Immature natural killer cell (primary cell): ENCODE data around the gene KCTD16. TPM values are rescaled to one million over a fixed set of nuclear protein-coding genes. Genes with fewer than 3 reads are reported as not detected.

Source experiments
- DNase-seq, 3 donors: peaks; one replicate each; pipeline ENCODE4 v3.0.0; 2022; ENCODE audit warnings: mixed read lengths in 1 of 3
- H3K27ac Mint-ChIP-seq, 6 donors: one replicate each; pipeline ENCODE4 v1.8.0; 2020; ENCODE audit warnings: mixed read lengths in 6 of 6, mild to moderate bottlenecking in 5 of 6, inconsistent platforms in 4 of 6, moderate library complexity in 3 of 6
- H3K27me3 Mint-ChIP-seq, 3 donors: one replicate each; pipeline ENCODE4 v1.8.0; 2020 to 2021; ENCODE audit warnings: low read depth in 3 of 3, mild to moderate bottlenecking in 3 of 3, mixed read lengths in 3 of 3, moderate library complexity in 3 of 3, inconsistent platforms in 1 of 3
- H3K36me3 Mint-ChIP-seq, 3 donors: one replicate each; pipeline ENCODE4 v1.8.0; 2020; ENCODE audit warnings: mixed read lengths in 3 of 3, inconsistent platforms in 2 of 3, mild to moderate bottlenecking in 2 of 3
- H3K4me1 Mint-ChIP-seq, 2 donors: one replicate each; pipeline ENCODE4 v1.8.0; 2020; ENCODE audit warnings: inconsistent platforms in 2 of 2, mild to moderate bottlenecking in 2 of 2, mixed read lengths in 2 of 2, moderate library complexity in 1 of 2
- H3K4me3 Mint-ChIP-seq, 5 donors: one replicate each; pipeline ENCODE4 v1.8.0; 2020; ENCODE audit warnings: mild to moderate bottlenecking in 5 of 5, mixed read lengths in 5 of 5, inconsistent platforms in 3 of 5, moderate library complexity in 3 of 5
- H3K9me3 Mint-ChIP-seq, 6 donors: one replicate each; pipeline ENCODE4 v1.8.0; 2020; ENCODE audit warnings: mild to moderate bottlenecking in 6 of 6, mixed read lengths in 6 of 6, inconsistent platforms in 4 of 6, moderate library complexity in 3 of 6
- polyA plus RNA-seq, 3 donors: library from polyadenylated mRNA; unstranded; fragments of 300-500 nt; fragmentation: Illumina TruSeq; gene quantifications; one replicate each; pipeline ENCODE4 v1.2.3, GENCODE V29; 2021

KCTD16 gene
- polyA plus RNA-seq, 3 donors from 2014 or later, result 0.34 TPM; not detected in 2

DNA sequence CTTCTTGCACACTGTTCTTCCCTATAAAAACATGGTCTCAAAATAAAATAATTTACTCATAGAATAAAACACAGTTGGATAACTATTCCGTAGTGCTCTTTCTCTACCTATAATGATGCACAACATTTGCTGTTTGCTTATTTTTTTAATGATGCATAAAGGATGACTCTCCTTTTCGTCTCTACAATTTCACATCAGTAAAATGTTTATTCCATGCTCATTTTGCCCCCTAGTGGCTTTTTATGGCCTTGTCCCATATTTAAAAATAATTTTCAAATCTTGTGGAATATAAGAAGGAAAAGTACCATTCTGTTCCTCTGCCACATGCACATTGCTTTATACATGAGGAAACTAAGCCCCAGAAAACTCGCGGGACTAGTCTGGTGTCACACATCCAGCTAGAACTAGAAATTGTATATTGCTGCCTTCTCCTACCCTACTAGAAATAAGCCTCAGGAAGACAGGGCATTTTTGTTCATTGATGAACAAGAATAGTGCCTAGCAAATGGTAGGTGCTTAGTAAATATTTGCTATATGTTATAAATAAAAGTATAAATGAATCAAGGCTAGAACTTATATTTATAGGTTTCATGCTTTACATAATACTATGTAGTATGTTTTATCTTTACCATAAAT is 12.7 kb downstream of the KCTD16 start:
- peaks cover 0 to 2% (median 0%) of the 10 kb centered on the region in 6 donors for H3K9me3 Mint-ChIP-seq
- DNase-seq, result peak in 1 of 3 donors; percentile 14
- H3K4me1 Mint-ChIP-seq, result peaks cover 15 to 20% of the 10 kb centered on the region in 2 donors
- H3K4me3 Mint-ChIP-seq, result no peak overlapping the region
- H3K27ac Mint-ChIP-seq, result no peak overlapping the region
- no peaks in the 10 kb centered on the region for H3K36me3 Mint-ChIP-seq
- peaks cover 2 to 6% (median 4%) of the 10 kb centered on the region in 3 donors for H3K27me3 Mint-ChIP-seq

GRCh38 chr5:144187699-144188294 is 17.1 kb downstream of the KCTD16 start:
- Mint-ChIP-seq H3K27me3 (peaks cover 2 to 6% (median 4%) of the 10 kb centered on the region in 3 donors), H3K9me3 (no peaks in the 10 kb centered on the region), H3K27ac (peak overlapping the region; percentile 85 to 94 (median 90)), H3K4me1 (peaks cover 36 to 44% of the 10 kb centered on the region in 2 donors), H3K4me3 (peak overlapping the region in 4 of 5 donors; percentile 19 to 65 (median 40)), H3K36me3 (no peaks in the 10 kb centered on the region)
- DNase-seq, result peak; percentile 78 to 82 (median 79)

GRCh38 chr5:144189800-144190429 is 19.2 kb downstream of the KCTD16 start:
- H3K36me3 Mint-ChIP-seq, result no peaks in the 10 kb centered on the region
- peaks cover 2 to 7% (median 4%) of the 10 kb centered on the region in 3 donors for H3K27me3 Mint-ChIP-seq
- H3K4me1 Mint-ChIP-seq, result peaks cover 36 to 40% of the 10 kb centered on the region in 2 donors
- no peaks in the 10 kb centered on the region for H3K9me3 Mint-ChIP-seq
- peak; percentile 72 to 75 (median 75) for DNase-seq
- H3K27ac Mint-ChIP-seq, result peak overlapping the region in 5 of 6 donors; percentile 91 to 96 (median 94)
- H3K4me3 Mint-ChIP-seq, result peak overlapping the region; percentile 4 to 77 (median 62)

DNA sequence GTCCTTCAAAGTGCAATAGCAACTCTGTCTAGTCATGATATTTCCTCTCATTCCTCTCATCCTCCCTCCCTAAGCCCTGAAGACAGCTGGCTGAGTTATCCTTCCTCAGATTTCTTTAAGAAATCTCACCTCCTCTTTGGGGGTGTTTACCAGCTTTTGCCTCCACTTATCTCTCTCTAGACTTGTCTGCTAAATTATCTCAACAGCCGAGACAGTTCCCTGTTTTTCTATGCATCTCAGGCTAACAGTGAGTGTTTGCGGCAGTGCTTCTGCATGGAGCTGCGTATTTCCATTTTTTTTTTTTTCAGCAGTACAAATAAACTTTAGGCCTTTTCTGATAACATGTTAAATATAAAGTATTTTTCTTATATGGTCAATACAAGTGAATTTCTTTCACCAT is 20.9 kb downstream of the KCTD16 start:
- peak overlapping the region in 1 of 5 donors; percentile 5 for H3K4me3 Mint-ChIP-seq
- H3K36me3 Mint-ChIP-seq, result no peaks in the 10 kb centered on the region
- H3K27me3 Mint-ChIP-seq, result peaks cover 4 to 7% (median 5%) of the 10 kb centered on the region in 3 donors
- peak overlapping the region in 1 of 6 donors; percentile 87 for H3K27ac Mint-ChIP-seq
- no peaks in the 10 kb centered on the region for H3K9me3 Mint-ChIP-seq
- H3K4me1 Mint-ChIP-seq, result peaks cover 36 to 40% of the 10 kb centered on the region in 2 donors
- no peak for DNase-seq

DNA sequence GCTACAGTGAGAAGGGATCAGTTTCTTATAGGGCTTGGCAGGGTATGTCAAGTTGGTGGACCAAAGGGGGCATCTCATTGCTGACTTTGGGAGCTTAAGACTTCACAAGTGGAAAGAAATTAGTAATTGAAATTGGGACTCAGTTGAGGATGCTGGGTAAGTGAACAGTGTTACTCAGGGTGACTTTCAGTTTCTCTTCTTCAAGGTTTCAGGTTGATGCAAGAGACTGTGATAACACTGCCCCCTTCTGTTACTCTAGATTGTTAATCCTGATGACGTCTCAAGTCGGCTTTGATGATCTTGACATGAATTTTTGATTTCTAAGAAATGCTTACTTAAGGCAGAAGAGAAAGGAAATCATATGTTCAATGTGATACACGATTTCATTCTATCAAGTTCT is 21.3 kb downstream of the KCTD16 start:
- H3K4me1 Mint-ChIP-seq, result peaks cover 35 to 38% of the 10 kb centered on the region in 2 donors
- H3K27ac Mint-ChIP-seq, result no peak overlapping the region
- no peaks in the 10 kb centered on the region for H3K36me3 Mint-ChIP-seq
- H3K27me3 Mint-ChIP-seq, result peaks cover 4 to 7% (median 5%) of the 10 kb centered on the region in 3 donors
- peak; percentile 75 to 77 (median 77) for DNase-seq
- no peak overlapping the region for H3K4me3 Mint-ChIP-seq
- H3K9me3 Mint-ChIP-seq, result no peaks in the 10 kb centered on the region

DNA sequence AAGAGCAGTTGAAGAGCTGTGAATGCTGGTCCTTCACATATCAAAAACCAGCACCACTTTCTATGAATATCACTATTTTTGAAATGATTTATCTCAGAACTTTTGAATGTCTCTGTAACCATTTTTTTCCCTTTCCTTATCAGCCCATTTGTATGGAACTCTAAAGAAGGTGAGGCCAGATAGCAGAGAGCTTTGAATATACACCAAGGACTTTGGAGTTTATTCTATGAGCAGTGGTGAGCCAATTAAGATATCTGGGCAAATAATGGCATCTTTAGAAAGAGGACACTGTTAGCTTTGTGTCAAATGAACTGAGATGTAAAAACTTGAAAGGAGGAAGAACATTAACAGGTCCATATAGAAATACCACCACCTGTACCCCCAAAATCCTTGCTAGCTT is 22.0 kb downstream of the KCTD16 start:
- no peaks in the 10 kb centered on the region for H3K9me3 Mint-ChIP-seq
- DNase-seq, result no peak
- H3K4me3 Mint-ChIP-seq, result no peak overlapping the region
- H3K36me3 Mint-ChIP-seq, result no peaks in the 10 kb centered on the region
- H3K4me1 Mint-ChIP-seq, result peaks cover 28 to 32% of the 10 kb centered on the region in 2 donors
- H3K27me3 Mint-ChIP-seq, result peaks cover 2 to 5% (median 3%) of the 10 kb centered on the region in 3 donors
- H3K27ac Mint-ChIP-seq, result no peak overlapping the region

GRCh38 chr5:144194144-144194543 is 23.5 kb downstream of the KCTD16 start:
- H3K27ac Mint-ChIP-seq, result no peak overlapping the region
- H3K36me3 Mint-ChIP-seq, result no peaks in the 10 kb centered on the region
- peaks cover 13 to 17% of the 10 kb centered on the region in 2 donors for H3K4me1 Mint-ChIP-seq
- no peak overlapping the region for H3K4me3 Mint-ChIP-seq
- no peaks in the 10 kb centered on the region for H3K9me3 Mint-ChIP-seq
- peaks cover 2 to 5% (median 2%) of the 10 kb centered on the region in 3 donors for H3K27me3 Mint-ChIP-seq
- DNase-seq, result no peak

DNA sequence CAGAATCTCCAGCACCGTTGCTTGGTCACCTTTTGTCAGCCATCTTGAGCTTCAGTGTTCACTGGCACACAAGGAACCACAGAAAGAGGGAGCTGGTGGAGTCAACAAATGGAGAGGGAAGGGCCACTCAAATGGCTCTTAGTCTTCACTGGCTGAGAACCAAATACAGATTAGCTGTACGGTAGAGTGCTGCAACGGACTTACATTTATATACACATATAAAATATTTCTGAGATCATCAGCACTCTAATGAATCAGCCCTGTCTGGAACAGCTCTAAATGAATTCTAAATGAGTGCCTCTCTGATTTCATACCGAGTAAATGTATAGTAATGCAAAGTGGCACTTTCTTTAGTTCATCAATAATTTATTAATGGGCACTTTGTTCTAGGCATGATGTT is 24.8 kb downstream of the KCTD16 start:
- H3K36me3 Mint-ChIP-seq, result no peaks in the 10 kb centered on the region
- H3K9me3 Mint-ChIP-seq, result no peaks in the 10 kb centered on the region
- peaks cover 2 to 5% (median 2%) of the 10 kb centered on the region in 3 donors for H3K27me3 Mint-ChIP-seq
- H3K4me1 Mint-ChIP-seq, result peaks cover under 1 to 4% of the 10 kb centered on the region in 2 donors
- H3K4me3 Mint-ChIP-seq, result no peak overlapping the region
- peak overlapping the region in 1 of 6 donors; percentile 67 for H3K27ac Mint-ChIP-seq
- no peak for DNase-seq

DNA sequence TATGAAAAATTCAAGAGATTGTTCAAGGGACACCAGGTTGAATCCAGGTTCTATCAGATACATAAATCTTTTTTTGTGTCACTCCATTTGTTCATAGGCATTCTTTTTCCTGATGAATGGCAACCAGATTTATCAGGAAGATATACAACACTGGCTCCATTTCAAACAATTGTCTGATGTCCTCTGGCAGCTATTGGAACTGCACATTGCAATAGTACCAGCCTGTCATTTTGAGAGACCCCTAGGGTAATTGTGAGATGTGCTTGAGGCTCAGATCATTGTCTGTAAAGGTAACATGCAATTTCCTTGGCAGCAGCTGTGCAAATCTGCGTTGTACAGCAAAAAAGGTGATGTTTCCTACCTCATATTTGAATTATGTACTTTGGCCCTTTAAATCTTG is 25.9 kb downstream of the KCTD16 start:
- no peak for DNase-seq
- no peaks in the 10 kb centered on the region for H3K36me3 Mint-ChIP-seq
- peaks cover 2 to 5% (median 2%) of the 10 kb centered on the region in 3 donors for H3K27me3 Mint-ChIP-seq
- H3K27ac Mint-ChIP-seq, result no peak overlapping the region
- H3K9me3 Mint-ChIP-seq, result no peaks in the 10 kb centered on the region
- no peak overlapping the region for H3K4me3 Mint-ChIP-seq
- H3K4me1 Mint-ChIP-seq, result no peaks in the 10 kb centered on the region

DNA sequence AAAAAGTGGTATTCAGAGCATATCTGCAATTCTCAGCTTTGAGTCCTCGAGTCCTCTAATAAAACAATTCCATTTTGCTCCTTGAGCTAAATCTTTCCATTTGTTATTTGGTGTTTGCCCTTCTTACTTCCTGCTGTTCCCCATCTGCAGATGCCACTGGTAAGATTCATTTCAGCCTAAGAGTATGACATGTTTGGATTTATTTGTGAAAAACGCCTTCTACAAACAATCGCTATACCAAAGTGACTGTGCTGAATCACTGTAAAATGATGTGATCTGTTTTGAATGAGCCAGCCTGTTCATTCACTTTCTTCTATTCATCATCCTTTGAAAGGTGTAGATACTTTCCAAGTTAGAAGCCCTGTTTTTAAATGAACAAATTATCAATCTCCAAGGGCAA is 27.7 kb downstream of the KCTD16 start:
- DNase-seq, result no peak
- Mint-ChIP-seq H3K4me3 (no peak overlapping the region), H3K4me1 (no peaks in the 10 kb centered on the region), H3K27ac (no peak overlapping the region), H3K9me3 (no peaks in the 10 kb centered on the region), H3K27me3 (peaks cover 2 to 10% (median 4%) of the 10 kb centered on the region in 3 donors), H3K36me3 (no peaks in the 10 kb centered on the region)

DNA sequence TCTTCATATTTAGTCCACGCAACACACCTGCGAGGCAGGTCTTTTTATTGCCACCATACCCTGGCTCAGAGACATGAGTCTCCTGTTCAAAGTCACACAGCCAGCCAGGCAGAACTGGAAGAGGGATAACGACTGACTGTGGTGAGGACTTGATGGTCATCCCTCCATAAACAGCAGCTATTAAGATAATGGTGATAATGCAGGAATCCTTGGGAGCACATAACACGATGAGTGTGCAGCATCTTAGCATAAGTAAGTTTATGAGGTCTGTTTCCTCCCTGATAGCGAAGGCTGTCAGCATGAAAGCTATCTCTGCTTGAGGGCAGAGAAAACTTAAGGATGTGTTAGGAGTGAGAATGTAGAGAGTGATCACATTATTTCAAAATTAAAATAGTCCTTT is 30.9 kb downstream of the KCTD16 start:
- H3K36me3 Mint-ChIP-seq, result no peaks in the 10 kb centered on the region
- H3K4me3 Mint-ChIP-seq, result no peak overlapping the region
- no peaks in the 10 kb centered on the region for H3K4me1 Mint-ChIP-seq
- H3K27ac Mint-ChIP-seq, result no peak overlapping the region
- H3K9me3 Mint-ChIP-seq, result no peaks in the 10 kb centered on the region
- peaks cover 5 to 22% (median 10%) of the 10 kb centered on the region in 3 donors for H3K27me3 Mint-ChIP-seq
- DNase-seq, result no peak

- Mint-ChIP-seq H3K36me3 (no peaks in the 10 kb centered on the region), H3K27me3 (peaks cover 5 to 22% (median 10%) of the 10 kb centered on the region in 3 donors)
These were observed 31.4 kb downstream of the KCTD16 start for GRCh38 chr5:144202072-144202471.

GRCh38 chr5:144202726-144203125 is 32.1 kb downstream of the KCTD16 start:
- Mint-ChIP-seq H3K4me3 (no peak overlapping the region), H3K27me3 (peaks cover 5 to 22% (median 10%) of the 10 kb centered on the region in 3 donors), H3K36me3 (no peaks in the 10 kb centered on the region), H3K9me3 (no peaks in the 10 kb centered on the region), H3K27ac (no peak overlapping the region), H3K4me1 (no peaks in the 10 kb centered on the region)
- DNase-seq, result no peak

More at GRCh38 chr5:144202072-144202471, 31.4 kb downstream of the KCTD16 start:
- no peak overlapping the region for H3K4me3 Mint-ChIP-seq
- H3K4me1 Mint-ChIP-seq, result no peaks in the 10 kb centered on the region
- DNase-seq, result no peak
- no peak overlapping the region for H3K27ac Mint-ChIP-seq
- H3K9me3 Mint-ChIP-seq, result no peaks in the 10 kb centered on the region
